ENCODE data around the gene CARS2.

- TF ChIP-seq CTCF (optimal IDR thresholded peaks at IDR 0.05 in 1 of 3, IDR thresholded peaks at IDR 0.05 in 1 of 3, conservative IDR thresholded peaks at IDR 0.05 in 1 of 3; ENCODE audit: extremely low read depth in 1 of 3, insufficient read depth in 2 of 3, low read length in 3 of 3) (no peak), EZH2 (IDR thresholded peaks at IDR 0.05; ENCODE audit: low read length) (no peak)
Observed at GRCh38 chr13:110615005-110615321, 91.0 kb downstream of the CARS2 start.
